SU-DHL-6 (cell line): ENCODE results near the gene SHC3.

Experiments used
- CTCF ChIP-seq: fragments of 200-600 bp; sonication (generic); IDR thresholded peaks from one replicate; pipeline ENCODE4 v1.5.1; 2017; ENCODE audit warnings: antibody characterized with exemption, mild to moderate bottlenecking, low read length, moderate library complexity; ENCODE audit not compliant: insufficient read depth, poor library complexity, severe bottlenecking
- EZH2phosphoT487 ChIP-seq: fragments of 200-600 bp; sonication (generic), shearing (Covaris generic); conservative IDR thresholded peaks from 2 replicates; pipeline ENCODE4 v1.6.1; 2018; ENCODE audit warnings: mild to moderate bottlenecking, antibody characterized with exemption, low read length, moderate library complexity, mixed read lengths

GRCh38 chr9:89051421-89052025, 127.1 kb downstream of the SHC3 start:
- TF ChIP-seq CTCF, result no peak
- no peak for TF ChIP-seq EZH2phosphoT487
